GM10266 (cell line): ENCODE results near the gene ZNF705A.
"Not testable (repeated sequence)": the region's sequence is repeated elsewhere in the genome, so short reads cannot be mapped to it uniquely, and the experiment has no call there.

Experiments used
- DNase-seq: peaks from one replicate; pipeline ENCODE4 v3.0.0; 2012; ENCODE audit errors: extremely low spot score
- CTCF ChIP-seq: IDR thresholded peaks from 2 replicates; pipeline ENCODE4 v1.5.1; 2012; ENCODE audit warnings: mild to moderate bottlenecking, low read depth; ENCODE audit not compliant: control insufficient read depth, insufficient read depth; ENCODE audit errors: missing control alignments

ZNF705A gene

GRCh38 chr12:8156845-8157244, at the start of gene ZNF705A:
ZNF705A (plus strand) TSS chr12:8157015; CDS start chr12:8172626, 15,611 bp downstream.
- TF ChIP-seq CTCF, result no peak

GRCh38 chr12:8108808-8109398, 47.9 kb upstream of the ZNF705A start:
- peak; percentile 58 for DNase-seq
- peak; percentile 94 for TF ChIP-seq CTCF

More at GRCh38 chr12:8156845-8157244, at the start of gene ZNF705A:
- DNase-seq, result no peak

- not testable (repeated sequence) for DNase-seq
These were observed 43.7 kb upstream of the ZNF705A start for GRCh38 chr12:8113117-8113516.

GRCh38 chr12:8120072-8120713, 36.6 kb upstream of the ZNF705A start:
- no peak for TF ChIP-seq CTCF
- no peak for DNase-seq

GRCh38 chr12:8123124-8123912, 33.5 kb upstream of the ZNF705A start, which contains the start of gene CLEC4A:
CLEC4A (plus strand) TSS chr12:8123617; CDS start chr12:8123879, 262 bp downstream.
- DNase-seq, result no peak
- TF ChIP-seq CTCF, result no peak

GRCh38 chr12:8127138-8127537, 29.7 kb upstream of the ZNF705A start:
- no peak for TF ChIP-seq CTCF
- DNase-seq, result no peak

- not testable (repeated sequence) for DNase-seq
These were observed 23.0 kb upstream of the ZNF705A start for GRCh38 chr12:8133636-8134397.

GRCh38 chr12:8134398-8134930, 22.4 kb upstream of the ZNF705A start:
- DNase-seq, result not testable (repeated sequence)

GRCh38 chr12:8141647-8142046, 15.2 kb upstream of the ZNF705A start:
- not testable (repeated sequence) for DNase-seq
